HUDEP-2 (cell line): ENCODE data around the gene CYP46A1.

Source experiments
- DNase-seq, 76 experiments: peaks; one replicate each; lab custom pipeline; 2025; ENCODE audit not compliant: unreplicated experiment in 76 of 76; lab: John Stamatoyannopoulos, UW

CYP46A1 gene

DNA sequence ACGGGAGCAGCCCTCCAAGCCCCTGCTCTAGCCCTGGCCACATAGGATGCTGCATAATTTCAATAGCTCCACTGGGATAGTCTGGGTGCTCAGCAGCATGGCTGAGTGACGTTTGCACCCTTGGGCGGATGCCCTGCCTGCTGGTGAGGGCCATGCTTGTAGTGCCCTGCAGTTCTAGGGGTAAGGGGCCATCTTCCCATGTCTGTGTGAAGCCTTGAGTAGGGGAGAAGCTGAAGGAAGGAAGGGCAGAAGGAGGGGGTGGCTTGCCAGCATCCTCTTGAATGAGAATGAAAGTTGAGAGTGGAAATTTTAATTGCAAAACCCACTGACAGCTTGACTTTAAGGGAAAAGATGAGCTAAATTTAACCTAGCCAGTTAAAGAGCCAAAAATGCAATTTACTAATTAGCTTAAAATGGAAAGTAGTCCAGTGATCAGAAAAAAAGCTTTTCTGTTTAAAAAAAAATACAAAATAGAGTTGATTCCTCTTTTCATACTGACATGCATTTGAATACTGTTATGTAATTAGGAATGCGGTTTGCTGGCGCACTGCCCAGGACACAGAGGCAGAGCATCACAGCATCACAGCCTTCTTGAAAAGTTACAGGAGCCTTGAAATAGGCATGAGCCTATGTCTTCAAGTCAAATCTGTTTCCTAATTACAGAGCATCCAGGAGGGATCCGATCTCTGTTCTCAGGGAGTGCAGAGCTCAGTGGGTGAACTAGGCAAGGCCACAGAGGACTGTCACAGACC lies 90.6 kb downstream of the CYP46A1 start:
- DNase-seq: no peak

- no peak for DNase-seq
Observed at GRCh38 chr14:99775351-99775750, 91.3 kb downstream of the CYP46A1 start.
